Ecto neural progenitor cell (in vitro differentiated cells): Measurements from ENCODE around the gene BCAS3.

Experiments used
- DNase-seq: peaks from one replicate; pipeline ENCODE4 v3.0.0-alpha.2; 2018; ENCODE audit warnings: low spot score

BCAS3 gene

DNA sequence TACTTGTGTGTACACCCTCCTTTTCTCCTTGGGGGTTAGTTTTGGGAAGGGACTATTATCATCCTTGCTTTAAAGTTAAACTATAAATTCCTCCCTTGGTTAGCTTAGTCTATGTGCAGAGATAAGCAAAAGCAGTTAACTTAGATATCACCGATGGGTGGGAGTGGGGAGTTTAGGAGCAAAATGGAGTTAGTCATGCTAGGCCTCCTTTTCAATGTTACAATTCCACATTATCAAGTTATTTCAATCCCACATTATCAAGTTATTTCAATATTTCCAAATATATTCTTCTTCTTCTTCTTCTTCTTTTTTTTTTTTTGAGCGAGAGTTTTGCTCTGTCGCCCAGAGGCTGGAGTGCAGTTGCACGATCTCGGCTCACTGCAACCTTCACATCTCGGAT is 1.7 kb upstream of the BCAS3 start:
- DNase-seq: no peak

DNA sequence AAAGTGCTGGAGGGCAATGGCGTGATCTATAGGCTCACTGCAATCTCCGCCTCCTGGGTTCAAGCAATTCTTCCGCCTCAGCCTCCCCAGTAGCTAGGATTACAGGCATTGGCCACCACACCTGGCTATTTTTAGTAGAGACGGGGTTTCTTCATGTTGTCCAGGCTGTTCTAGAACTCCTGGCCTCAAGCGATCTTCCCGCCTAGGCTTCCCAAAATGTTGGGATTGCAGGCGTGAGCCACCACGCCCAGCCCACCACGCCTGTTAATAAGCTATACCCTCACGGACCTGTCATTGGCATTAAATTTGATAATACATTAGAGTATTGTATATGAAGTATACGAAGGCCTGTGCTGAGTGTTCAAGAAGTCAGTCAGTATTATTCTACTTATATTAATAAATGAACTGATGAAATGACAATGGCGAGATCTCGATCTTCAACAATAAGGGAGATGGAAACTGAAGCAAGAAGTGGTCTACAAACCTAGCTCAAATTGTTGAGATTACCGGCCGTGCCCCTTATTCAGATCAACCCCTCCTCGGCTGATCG is 818 bp upstream of the BCAS3 start:
- no peak for DNase-seq

DNA sequence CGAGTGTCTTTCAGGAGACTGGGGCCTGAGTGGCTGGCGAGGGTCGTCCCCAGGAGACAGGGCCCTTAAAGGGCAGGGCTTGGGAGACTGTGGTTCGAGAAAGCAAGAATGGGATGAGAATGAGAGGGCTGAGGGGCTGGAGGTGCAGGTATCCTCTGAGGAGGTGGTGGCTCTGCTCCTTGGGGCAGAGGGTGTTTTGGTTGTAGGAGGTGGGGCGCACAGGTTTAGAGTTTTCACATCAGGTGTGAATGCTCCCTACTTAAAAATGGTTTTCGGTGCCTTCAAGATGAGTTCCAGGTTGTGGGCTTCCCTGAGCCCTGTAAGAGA is 430 bp downstream of the BCAS3 start:
- no peak for DNase-seq

DNA sequence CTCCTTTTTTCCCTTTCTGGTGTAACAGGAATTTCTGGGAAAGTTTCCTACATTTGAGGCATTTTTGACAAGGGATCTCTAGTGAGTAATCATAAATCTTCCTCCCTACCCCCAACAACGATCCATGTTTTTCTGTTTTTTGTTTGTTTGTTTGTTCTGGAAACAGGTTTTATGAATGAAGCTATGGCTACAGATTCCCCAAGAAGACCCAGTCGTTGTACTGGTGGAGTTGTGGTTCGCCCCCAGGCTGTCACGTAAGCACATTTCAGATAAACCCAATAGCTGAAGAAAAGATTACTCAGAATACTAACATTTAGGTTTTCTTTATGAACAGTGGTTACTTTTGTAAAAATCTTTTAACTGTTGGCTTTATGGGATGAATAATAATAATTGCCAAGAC is 1.6 kb downstream of the BCAS3 start:
- no peak for DNase-seq

DNA sequence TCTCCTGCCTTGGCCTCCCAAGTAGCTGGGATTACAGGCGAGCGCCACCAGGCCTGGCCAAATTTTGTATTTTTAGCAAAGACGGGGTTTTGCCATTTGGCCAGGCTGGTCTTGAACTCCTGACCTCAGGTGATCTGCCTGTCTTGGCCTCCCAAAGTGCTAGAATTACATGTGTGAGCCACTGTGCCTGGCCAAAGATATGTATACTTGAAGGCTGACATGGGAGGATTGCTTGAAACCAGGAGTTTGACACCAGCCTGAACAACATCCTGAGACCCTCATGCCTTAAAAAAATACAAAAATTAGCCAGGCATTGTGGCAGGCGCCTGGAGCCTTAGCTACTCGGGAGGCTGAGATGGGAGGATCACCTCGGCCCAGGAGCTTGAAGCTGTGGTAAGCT is 3.1 kb downstream of the BCAS3 start:
- no peak for DNase-seq

DNA sequence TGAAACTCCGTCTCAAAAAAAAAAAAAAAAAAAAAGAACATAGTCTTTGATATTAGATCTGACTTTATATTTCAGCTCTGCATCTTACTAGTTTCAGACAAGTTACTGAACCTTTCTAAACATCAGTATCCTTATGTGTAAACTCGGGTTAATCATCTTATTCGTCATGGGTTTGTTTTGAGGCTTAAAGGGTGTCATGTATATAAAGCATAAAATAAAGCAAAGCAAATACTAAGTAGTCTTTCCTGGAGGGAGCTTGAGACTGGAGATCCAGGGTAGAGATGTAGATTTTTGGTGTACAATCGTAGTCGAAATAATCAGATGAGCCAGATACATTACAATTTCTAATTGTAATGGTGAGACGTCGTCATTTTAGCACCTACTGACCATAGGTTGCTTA is 7.8 kb downstream of the BCAS3 start:
- DNase-seq: no peak

DNA sequence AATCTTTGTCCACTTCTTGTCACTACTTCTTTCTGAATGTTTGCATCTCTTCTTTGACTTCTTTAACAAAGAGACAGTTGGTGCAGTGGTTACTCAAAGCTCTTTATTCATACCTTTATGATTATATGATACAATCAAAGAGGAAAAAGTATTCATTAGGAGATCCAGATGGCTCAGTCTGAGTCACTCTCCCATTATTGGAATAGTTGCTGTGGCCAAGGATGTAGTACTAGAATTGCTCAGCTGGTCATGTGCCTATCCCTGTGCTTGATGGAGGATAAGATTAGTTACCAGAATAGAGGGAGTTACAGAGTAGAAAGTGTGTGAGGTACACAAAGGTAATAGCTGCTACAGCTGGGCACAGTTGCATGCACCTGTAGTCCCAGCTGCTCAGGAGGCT is 18.3 kb downstream of the BCAS3 start:
- DNase-seq: no peak

DNA sequence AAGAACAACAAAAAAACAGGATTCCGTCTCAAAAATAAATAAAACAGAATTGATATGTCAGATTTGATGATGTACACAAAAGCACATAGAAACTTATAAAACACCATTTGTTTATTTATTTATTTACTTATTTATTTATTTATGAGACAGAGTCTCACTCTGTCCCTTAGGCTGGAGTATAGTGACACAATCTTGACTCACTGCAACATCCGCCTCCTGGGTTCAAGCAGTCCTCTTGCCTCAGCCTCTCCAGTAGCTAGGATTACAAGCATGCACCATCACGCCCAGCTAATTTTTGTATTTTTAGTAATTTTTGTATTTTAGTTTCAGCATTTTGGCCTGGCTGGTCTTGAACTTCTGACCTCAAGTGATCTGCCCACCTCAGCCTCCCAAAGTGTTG is 21.4 kb downstream of the BCAS3 start:
- DNase-seq: no peak

DNA sequence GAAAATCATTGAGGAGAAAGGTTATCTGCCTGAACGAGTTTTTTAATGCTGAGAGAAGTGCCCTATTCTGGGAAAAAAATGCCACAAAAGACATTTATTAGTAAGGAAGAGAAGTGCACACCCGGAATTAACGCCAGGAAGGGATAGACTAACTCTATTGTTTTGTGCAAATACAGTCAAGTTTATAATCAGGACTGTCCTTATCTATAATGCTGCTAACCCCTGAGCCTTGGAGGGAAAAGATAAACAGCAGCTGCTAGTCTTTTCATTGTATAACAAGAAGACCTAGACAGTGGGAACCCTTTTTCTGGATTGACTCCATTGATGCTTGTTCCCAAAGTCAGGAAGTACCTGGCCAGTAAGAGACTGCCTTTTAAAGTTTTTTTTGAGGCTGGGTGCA is 26.5 kb downstream of the BCAS3 start:
- DNase-seq: no peak

DNA sequence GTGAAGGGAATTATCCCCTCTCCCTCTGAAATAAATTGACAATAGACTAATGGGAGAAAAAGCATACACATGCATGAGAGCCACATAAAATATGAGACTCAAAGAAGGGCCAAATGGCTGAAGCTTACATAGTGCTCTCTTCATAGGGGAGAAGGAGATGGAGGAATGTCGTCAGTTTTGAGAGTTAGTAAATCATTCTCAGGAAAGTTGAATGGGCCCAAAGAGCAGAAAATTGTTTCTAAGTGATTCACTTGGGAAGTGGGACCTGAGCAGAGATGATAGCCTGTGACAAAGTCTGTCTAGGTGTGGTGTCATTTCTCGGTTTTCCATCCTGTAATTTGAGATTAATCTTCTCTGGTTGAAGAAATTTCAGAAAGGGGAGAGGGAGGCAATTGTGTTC is 35.0 kb downstream of the BCAS3 start:
- DNase-seq: no peak

DNA sequence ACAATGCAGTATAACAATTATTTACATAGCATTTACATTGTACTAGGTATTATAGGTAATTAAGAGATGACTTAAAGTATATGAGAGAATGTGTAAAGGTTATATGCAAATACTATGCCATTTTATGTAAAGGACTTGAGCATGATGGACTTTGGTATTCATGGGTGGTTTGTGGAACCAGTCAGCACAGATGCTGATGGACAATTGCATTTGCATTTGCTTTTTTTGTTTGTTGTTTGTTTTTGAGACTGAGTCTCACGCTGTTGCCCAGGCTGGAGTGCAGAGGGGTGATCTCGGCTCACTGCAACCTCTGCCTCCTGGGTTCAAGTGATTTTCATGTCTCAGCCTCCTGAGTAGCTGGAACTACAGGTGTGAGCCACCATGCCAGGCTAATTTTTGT is 36.0 kb downstream of the BCAS3 start:
- no peak for DNase-seq

DNA sequence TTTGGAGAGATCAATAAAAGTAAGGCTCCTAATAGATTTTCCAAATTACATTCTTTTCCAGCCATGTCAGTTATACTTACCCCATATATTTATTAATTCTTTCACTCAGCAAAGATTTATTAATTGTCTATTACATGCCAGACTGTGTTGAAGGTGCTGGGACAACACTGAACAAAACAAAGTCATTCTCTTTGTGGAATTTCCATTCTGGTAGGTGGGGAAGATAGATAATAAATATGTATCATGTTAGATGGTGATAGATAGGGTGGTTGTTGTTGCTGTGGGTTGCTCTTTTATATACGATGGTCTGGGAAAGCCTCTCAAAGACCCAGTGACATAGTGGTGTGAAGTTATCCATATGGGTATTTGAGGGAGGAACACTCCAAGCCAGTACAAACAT is 39.1 kb downstream of the BCAS3 start:
- no peak for DNase-seq

DNA sequence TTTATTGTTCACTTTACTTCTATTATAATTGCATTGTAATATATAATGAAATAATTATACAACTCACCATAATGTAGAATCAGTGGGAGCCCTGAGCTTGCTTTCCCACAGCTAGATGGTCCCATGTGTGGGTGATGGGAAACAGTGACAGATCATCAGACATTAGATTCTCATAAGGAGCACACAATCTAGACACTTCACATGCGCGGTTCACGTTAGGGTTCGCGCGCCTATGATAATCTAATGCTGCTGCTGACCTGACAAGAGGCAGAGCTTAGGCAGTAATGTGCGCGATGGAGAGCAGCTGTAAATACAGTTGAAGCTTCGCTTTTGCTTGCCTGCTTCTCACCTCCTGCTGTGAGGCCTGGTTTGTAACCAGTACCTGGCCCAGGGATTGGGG is 40.2 kb downstream of the BCAS3 start:
- no peak for DNase-seq

DNA sequence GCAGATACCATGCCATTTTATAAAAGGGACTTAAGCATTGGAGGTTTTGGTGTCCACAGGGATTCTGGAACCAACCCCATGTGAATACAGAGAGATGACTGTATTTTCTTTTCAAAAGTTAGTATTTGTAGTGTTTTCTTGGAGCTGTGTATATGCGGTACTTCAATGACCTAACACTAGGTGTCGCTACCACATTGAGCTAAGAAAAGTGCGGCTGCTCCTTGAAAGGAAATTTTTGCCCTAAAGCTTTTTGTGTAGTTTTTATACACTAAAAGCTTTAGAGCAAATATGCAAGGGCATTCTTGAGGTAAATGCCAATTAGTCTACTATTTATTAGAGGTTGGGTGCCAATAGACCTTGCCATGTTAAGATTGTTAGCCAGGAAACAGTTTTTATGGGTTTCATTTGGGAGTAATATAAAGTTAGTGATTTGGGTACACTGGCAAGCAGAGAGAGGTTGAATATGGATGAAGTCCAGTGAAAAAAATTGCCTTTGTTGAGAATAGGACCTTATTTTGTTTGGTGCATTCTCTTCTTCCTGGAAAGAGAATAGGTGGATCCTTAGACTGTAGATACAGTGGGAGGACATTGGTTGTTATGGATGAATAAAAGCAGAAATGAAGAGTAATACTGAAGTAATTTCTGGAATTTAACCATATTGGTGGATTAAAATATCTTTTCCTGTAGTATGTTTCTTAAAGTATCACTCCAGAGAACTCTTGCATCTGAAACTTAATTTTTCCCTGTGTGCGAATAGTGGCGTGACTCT is 43.3 kb downstream of the BCAS3 start:
- DNase-seq: peak; percentile 54

DNA sequence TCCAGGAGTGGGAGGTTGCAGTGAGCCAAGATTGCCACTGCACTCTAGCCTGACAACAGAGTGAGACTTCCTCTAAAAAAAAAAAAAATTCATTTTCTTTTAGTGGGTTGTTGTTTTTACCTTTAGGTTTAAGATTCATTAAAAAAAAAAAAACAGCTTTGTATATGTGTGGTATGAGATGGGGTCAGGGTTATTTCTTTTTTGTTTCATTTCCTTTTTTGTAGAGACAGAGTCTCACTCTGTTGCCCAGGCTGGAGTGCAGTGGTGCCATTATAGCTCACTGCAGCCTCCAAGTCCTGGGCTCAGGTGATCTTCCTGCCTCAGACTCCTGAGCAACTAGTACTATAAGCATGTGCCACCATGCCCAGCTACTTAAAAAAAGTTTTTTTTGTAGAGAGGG is 47.0 kb downstream of the BCAS3 start:
- no peak for DNase-seq

DNA sequence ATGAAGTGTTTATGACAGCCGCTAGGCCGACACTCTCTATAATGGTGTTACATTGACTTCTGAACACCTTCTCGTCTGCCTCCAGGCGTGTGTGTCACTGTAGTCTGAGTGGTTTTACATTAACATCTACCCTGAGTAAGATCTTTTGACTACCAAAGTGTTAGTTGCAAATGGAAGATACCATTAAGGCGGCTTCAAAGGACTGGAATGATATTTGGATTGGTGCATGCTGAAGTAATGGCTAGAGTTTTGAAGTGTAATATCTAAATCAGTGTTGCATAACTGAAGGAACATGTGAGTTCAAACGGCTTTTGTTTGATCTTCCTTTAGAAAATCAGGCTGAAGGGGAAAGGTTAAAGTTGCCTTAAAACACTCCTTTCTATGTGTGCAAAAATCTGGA is 52.2 kb downstream of the BCAS3 start:
- DNase-seq: no peak

DNA sequence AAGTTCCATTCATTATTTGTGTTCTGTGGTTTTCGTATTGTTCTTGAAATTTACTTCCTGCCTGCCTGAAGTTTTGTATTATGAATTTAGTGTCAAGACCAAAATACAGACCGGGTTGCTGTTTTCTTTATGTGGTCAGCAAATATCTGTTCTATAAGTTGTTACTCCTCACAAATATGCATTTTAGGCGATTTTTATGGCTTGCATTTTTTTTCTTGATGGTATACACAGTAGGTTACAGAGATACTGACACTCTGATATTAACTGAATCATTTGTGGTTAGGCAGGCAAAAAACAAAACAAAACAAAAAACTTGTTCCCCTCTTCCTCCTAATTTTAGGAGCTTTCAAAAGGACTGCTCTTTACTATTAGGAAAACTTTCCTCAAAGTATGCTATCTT is 52.6 kb downstream of the BCAS3 start:
- DNase-seq: no peak

DNA sequence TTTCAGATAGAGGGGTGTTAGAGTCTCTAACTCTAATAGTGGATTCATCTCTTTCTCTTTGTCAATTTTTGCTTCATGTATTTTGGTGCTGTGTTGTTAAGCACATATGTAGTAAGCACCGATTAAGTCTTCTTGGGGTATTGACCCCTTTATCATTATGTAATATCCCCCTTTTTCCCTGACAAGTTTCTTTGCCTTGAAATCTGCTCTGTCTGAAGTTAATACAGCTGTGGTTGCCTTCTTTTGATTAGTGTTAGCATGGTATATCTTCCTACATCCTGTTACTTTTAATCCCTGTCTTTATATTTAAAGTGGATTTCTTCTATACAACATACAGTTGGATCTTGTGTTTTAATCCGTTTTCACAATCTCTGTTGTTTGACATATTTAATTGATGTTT is 60.6 kb downstream of the BCAS3 start:
- no peak for DNase-seq

DNA sequence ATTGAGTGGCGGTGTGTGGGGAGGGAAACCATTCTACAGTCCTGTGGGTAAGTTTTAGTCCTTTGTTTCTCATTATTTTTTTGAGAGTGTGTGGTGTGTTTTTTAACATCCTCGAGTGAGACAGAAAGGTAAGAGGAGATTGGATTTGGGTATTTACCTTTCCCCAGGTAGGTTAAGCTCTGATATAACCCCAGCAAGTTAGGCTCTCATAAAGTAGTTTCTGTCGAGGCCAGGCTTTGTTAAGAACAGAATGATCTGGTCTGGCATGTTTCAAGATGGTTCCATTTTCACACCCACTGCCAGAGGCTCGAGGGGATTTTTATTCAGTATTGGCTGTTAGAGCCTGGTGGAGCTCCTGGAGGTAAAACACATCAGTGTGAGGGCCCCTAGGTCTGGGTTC is 62.9 kb downstream of the BCAS3 start:
- DNase-seq: no peak

DNA sequence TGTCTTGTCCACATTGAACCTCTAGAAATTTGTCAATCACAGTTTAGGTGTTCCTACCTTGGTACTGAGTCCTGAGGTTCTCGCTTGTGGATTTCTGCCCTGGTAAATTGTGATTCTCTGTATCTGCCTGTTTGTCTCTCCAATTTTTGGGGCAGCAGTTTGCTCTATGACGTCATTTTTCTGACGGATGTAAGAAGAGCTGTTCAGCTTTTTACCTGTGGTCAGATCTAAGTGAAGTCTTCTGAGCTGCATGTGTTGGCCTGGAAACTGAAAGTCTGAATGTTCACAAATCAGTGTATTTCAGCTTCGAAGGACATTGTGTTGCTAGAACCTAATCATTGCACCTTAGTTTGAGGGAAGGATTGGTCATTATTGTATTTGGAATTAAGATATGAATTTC is 63.4 kb downstream of the BCAS3 start:
- DNase-seq: no peak

DNA sequence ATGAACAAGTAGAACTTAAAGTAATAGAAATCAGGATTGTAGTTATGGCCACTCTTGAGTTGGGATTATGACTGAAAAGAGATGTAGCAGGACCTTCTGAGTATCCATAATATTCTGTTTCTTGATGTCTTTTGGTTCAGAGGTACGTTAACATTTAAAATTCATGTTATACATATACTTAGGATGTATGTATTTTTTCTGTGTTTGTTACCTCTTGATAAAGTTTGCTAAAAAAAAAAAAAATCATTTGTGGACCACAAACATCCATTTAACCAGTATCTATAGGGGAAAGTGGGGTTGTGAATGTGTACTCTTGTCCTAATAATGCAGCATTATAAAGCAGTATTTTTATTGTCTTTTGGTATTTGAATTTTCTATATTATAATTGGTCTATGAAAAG is 65.6 kb downstream of the BCAS3 start:
- DNase-seq: no peak

DNA sequence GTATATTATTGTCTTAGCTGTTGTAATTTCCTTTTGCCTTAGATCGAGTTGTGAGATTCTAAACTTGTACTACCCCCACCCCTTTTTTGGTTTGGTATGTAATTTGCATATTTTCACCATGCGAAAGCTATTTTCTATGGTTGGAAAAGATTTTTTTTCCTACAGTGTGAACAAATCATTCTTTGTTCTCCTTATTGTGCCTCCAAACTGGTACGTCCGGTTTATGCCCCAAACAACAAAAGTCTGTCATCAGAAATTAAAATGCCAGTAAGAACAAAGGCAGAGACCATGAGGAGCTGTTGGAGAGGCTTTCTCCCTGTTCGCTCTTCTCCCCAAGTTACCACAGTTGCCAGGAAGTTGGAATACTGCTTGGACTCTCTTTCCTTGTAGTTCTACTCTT is 66.1 kb downstream of the BCAS3 start:
- DNase-seq: no peak

DNA sequence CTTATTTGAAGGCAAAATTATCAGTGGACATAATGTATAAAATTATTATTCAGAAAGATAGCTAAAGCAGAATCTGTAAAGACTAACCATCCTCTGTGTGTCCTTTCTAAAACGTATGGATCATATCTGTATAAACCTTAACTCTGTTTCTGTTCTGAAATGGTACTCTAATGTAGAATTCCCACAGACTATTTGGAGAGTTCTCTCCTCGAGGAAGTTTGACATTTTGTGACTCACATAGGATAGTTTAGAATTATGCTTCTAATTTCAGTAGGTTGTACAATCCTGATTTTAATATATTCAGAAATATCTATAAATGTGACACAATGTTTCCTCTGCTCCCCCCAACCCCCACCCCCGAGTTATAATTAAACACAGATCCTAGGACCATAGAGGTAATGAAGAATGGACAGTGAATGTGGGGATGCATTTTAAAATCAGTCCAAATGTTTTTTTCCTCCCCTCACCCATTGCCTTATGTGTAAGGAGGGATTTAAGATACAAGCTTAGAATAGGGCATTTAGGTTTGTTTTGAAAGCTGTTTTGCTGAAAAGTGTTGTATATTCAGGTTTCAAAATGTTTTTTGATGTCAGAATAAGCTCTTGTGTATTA is 66.8 kb downstream of the BCAS3 start:
- no peak for DNase-seq

DNA sequence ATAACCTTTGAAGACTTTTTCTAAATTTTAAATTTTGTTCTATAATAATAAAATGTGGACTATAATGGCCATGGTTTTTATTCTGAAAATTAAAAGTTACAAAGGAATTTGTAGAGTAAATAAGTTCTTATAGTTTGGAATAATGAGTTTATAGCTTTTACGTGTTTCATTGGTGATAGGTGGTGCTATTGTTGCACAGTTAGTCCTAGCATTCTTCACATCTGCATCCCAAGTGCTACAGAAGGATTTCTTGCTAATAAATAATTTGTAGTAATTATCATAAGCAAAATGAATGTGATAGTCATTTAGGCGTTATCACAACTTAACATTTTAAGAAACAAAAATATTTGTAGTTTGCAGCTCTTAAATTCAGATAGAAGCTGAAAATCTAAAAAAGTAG is 67.9 kb downstream of the BCAS3 start:
- no peak for DNase-seq
